Measurements from ENCODE around the gene TPSAB1. TPM values are rescaled to one million over a fixed set of nuclear protein-coding genes. Genes with fewer than 3 reads are reported as not detected.
"Not testable (repeated sequence)": the region's sequence is repeated elsewhere in the genome, so short reads cannot be mapped to it uniquely, and the experiment has no call there.

TPSAB1 gene
- total RNA-seq, 6 donors from 2014 or later = 6.4 to 207 (median 99.8) TPM

DNA sequence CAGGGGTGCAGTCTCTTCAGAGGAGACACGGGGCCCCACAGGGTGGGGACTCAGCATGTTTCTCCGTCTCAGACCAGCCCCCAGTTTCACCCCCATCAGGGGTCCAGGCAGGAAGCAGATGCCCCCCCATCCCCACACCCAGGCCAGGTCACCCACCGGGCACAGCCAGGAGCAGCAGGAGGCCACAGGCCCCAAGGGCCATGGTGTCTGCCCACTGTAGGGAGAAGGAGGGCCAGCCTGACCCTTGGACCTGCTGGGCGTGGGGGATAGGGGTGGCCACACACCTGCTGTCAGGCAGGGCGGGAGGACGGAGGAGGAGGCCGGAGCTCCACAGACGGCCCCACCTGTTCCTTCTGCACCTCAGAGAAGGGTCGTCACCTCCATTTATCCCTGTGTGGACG is 15.5 kb upstream of the TPSAB1 start, which contains the start of gene TPSG1:
Gene TPSG1, minus strand, starts transcription at position 218 of the 401 bp plus-strand sequence. Its CDS starts 16 bp downstream, at position 202.
- TF ChIP-seq POLR2AphosphoS5 (IDR thresholded peaks at IDR 0.05) = no peak
- TF ChIP-seq EP300 (IDR thresholded peaks at IDR 0.05) = no peak
- no peak for TF ChIP-seq POLR2A (IDR thresholded peaks at IDR 0.05)
- TF ChIP-seq, protein P1, sequence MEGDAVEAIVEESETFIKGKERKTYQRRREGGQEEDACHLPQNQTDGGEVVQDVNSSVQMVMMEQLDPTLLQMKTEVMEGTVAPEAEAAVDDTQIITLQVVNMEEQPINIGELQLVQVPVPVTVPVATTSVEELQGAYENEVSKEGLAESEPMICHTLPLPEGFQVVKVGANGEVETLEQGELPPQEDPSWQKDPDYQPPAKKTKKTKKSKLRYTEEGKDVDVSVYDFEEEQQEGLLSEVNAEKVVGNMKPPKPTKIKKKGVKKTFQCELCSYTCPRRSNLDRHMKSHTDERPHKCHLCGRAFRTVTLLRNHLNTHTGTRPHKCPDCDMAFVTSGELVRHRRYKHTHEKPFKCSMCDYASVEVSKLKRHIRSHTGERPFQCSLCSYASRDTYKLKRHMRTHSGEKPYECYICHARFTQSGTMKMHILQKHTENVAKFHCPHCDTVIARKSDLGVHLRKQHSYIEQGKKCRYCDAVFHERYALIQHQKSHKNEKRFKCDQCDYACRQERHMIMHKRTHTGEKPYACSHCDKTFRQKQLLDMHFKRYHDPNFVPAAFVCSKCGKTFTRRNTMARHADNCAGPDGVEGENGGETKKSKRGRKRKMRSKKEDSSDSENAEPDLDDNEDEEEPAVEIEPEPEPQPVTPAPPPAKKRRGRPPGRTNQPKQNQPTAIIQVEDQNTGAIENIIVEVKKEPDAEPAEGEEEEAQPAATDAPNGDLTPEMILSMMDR (IDR thresholded peaks at IDR 0.05) = no peak
- 53 to 67% methylated on average over 10 of the region's 10 CpGs for WGBS, 2 donors
- H3K27ac ChIP-seq = no peak within 1 kb of the TSS
- DNase-seq (peak in 1 of 2 donors; percentile 66), ATAC-seq (ENCODE audit: low FRiP score in 2 of 2) (no peak)
- H3K27me3 ChIP-seq = no peaks in the 10 kb centered on the region
- no peak within 1 kb of the TSS for H3K4me3 ChIP-seq
- no peaks in the 10 kb centered on the region for H3K9me3 ChIP-seq
- no peaks in the 10 kb centered on the region for H3K4me1 ChIP-seq
- H3K36me3 ChIP-seq = no peaks in the 10 kb centered on the region

DNA sequence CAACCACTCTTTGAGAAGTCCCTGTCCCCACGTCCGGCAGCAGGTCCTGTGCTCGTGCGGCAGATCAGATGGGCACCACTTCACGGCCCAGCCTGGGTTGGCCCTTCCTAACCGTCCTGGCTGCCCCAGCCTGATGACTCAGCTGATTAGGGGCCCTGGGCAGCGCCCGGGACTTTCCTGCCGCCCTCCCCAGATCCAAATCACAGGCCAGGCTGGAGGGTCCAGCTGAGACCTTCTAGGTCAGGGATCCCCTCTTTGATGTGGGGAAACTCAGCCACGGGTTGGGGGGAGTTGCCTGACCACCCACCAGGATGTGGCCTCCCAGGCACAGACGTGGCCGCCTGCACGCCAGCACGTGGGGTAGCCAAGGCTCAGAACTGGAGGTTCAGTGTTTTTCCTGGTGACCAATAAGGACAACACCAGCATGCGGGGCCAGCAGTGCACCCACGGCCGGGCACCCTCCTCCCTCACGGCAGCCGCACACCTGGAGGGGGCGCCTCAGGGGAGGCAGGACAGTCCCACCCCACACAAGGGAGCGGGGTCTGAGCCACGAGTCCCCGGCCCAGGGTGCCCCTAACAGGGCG is 14.7 kb upstream of the TPSAB1 start:
- H3K4me1 ChIP-seq; H3K27me3 ChIP-seq; H3K4me3 ChIP-seq; ATAC-seq (ENCODE audit: low FRiP score in 2 of 2); H3K36me3 ChIP-seq; H3K27ac ChIP-seq; H3K9me3 ChIP-seq: not testable (repeated sequence)
- DNase-seq = peak in 1 of 2 donors; percentile 83
- 37 to 52% methylated on average over 7 to 15 of the region's 24 CpGs for WGBS, 2 donors

DNA sequence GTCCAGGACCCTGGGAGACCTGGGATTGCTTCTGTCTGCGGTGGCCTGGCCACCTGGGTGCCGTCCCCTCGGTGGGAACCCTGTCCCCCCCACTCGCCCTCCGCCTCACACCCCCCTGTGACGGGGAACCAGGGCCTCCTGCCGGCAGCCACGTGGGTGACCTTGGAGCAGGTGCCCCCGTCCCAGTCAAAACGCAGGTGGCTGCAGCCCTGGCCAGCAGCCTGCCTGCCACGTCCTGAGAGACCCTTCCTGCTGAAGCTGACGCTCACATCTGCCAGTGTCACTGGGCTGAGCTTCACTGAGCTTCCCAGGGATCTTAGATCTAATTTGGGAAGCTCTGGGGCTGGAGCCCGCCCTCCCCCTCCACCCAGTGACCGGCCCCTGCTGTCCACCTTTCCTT is 13.8 kb upstream of the TPSAB1 start:
- H3K27ac ChIP-seq; ATAC-seq (ENCODE audit: low FRiP score in 2 of 2); H3K9me3 ChIP-seq; H3K36me3 ChIP-seq; H3K4me1 ChIP-seq; H3K27me3 ChIP-seq; H3K4me3 ChIP-seq: not testable (repeated sequence)
- DNase-seq = peak in 1 of 2 donors; percentile 61
- WGBS, 2 donors = 32 to 36% methylated on average over 4 to 9 of the region's 14 CpGs

DNA sequence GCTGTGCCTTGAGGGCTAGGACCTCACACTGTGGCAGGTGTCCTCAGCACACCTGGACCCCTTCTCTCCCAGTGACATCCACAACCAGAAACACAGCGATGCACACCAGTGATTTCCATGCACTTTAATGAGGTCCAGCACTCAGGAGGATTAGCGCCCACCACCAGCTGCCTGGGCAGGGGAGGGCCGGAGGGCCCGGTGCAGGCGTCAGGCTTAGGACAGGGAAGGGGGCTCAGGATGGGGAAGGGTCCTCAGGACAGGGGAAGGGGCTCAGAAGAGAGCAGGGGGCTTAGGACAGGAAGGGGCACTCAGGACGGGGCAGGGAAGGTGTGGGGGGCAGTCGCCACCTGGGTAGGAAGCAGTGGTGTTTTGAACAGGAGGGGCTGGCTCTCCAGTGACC is 12.3 kb upstream of the TPSAB1 start:
- WGBS, 2 donors = 60 to 63% methylated on average over 5 of the region's 7 CpGs
- not testable (repeated sequence) for H3K27me3 ChIP-seq, H3K36me3 ChIP-seq, H3K27ac ChIP-seq, H3K9me3 ChIP-seq, H3K4me3 ChIP-seq, H3K4me1 ChIP-seq
- peak in 1 of 2 donors; percentile 58 for DNase-seq
- peak in 1 of 2 donors; percentile 12 for ATAC-seq (ENCODE audit: low FRiP score in 2 of 2)

DNA sequence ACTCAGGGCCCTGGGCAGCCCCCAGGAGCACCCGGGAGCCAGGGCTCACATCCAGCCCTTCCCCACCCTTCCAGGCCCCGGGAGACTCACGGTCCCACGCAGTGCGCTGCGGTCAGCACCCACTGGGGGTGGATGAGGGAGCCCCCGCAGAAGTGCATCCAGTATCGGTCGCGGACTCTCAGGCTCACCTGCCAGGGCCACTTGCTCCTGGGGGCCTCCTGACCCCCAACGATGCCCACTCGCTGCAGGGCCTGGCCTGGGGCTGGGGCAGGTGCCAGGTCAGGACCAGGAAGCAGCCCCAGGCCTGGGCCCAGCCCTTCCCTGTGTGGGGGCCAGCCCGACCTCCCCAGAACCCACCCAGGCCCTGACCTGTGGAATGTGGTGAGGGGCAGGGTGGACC is 11.0 kb upstream of the TPSAB1 start:
- H3K36me3 ChIP-seq; ATAC-seq (ENCODE audit: low FRiP score in 2 of 2); H3K27ac ChIP-seq; H3K4me3 ChIP-seq; H3K4me1 ChIP-seq; H3K27me3 ChIP-seq; H3K9me3 ChIP-seq: not testable (repeated sequence)
- WGBS, 2 donors = no CpG with 5 or more reads among the region's 13 CpGs
- peak in 1 of 2 donors; percentile 27 for DNase-seq

DNA sequence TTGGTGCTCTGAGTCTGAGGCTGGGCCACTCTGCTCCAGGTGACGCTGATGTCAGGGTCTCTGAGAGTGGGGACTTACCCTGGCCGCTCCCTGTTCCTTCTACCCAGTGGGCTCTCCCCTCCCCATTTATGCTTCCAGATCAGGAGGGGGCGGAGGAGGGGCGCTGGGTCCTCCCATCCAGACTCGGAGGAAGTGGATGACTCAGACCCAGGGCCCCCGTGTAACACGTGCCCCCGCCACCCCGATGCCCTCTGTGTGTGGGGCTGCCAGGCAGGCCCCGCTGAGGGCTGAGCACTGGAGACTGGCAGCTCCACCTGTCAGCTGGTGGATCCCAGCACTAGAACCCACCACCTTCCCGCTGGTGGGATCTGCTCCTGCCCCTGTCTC is 10.4 kb upstream of the TPSAB1 start, which contains the start of gene TPSB2:
Gene TPSB2, minus strand, starts transcription at position 101 of the 387 bp plus-strand sequence. CDS start 233 bp downstream, outside the sequence.
- not testable (repeated sequence) for DNase-seq; H3K27ac ChIP-seq; H3K4me3 ChIP-seq; H3K9me3 ChIP-seq; H3K27me3 ChIP-seq; H3K36me3 ChIP-seq; H3K4me1 ChIP-seq; ATAC-seq (ENCODE audit: low FRiP score in 2 of 2)
- WGBS, 2 donors = no CpG with 5 or more reads among the region's 11 CpGs

DNA sequence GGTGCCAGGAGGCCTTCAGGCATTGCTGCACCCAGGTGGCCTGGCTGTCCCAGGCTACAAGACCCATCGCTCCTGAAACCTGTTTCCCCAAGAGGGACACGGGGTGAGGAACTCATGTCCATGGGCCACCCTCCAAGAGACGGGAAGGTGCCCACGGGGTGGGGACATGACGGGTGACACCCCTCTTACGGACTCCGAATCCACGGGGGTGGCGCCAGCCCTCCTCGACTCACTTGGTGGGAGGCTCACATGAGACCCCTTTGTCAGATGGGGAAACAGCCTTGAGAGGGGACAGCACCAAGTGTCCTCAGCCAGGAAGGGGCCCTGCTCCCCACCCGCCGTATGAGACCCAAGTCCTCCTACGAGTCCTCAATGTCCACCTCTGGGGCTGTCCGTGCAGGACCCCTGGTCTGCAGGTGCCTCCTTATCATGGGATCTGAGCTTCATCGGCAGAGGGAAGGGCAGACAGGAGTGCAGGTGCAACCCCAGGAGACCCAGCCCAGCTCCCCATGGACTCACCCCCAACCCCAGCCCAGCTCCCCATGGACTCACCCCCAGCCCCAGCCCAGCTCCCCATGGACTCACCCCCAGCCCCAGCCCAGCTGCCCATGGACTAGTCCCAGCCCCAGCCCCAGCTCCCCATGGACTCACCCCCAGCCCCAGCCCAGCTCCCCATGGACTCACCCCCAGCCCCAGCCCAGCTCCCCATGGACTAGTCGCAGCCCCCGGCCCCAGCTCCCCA is 9.9 kb upstream of the TPSAB1 start:
- not testable (repeated sequence) for H3K36me3 ChIP-seq; ATAC-seq (ENCODE audit: low FRiP score in 2 of 2)
- WGBS, 2 donors = 61 to 80% methylated on average over 6 to 15 of the region's 17 CpGs

DNA sequence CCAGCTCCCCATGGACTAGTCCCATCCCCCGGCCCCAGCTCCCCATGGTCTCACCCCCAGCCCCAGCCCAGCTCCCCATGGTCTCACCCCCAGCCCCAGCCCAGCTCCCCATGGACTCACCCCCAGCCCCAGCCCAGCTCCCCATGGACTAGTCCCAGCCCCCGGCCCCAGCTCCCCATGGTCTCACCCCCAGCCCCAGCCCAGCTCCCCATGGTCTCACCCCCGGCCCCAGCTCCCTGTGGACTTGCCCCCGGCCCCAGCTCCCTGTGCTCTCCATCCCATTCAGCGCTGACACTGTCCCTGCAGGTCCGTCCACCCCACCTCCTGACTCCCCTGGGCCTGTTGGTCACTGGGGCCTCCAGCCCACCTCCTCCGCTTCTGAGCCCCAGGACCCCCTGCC is 9.2 kb upstream of the TPSAB1 start:
- not testable (repeated sequence) for ATAC-seq (ENCODE audit: low FRiP score in 2 of 2); H3K4me3 ChIP-seq; H3K9me3 ChIP-seq; H3K4me1 ChIP-seq; H3K27me3 ChIP-seq; H3K36me3 ChIP-seq; H3K27ac ChIP-seq
- no CpG with 5 or more reads among the region's 7 CpGs for WGBS, 2 donors
- DNase-seq = peak in 1 of 2 donors; percentile 33

More for the DNA sequence above, 9.9 kb upstream of the TPSAB1 start:
- not testable (repeated sequence) for H3K4me3 ChIP-seq, H3K27me3 ChIP-seq, H3K4me1 ChIP-seq, H3K9me3 ChIP-seq, H3K27ac ChIP-seq
- peak in 1 of 2 donors; percentile 47 for DNase-seq

DNA sequence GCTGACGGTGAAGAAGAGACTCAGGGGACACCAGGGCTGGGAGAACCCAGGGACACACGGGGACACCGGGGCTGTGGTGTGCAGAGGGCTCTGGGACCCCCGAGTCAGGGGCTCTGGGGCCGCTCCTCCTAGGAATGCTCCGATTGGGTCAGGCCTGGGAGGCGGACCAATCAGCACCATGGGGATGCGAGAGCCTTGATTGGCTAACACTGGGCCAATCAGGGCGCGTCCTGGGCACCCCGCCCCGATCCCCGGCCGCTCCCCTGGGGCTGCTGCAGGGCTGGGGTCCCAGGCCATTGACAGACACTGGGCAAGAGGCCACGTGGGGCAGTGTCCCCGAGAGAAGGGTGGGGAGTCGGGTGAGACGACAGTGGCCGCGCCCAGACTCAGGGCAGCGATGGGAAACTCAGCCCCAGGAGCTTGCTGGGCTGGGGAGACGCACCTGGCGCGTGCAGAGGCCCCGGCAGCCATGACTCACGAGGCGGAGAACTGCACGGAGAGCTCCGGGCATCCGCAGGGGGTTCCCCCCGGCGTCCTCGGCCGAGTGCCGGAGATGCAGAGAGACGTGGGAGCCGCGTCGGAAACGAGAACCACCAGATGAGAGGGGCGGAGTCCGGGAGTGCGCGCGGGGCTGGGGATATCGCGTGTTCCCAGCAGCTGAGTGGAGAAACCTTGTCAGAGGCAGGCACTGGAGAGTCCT is 8.3 kb upstream of the TPSAB1 start:
- H3K4me3 ChIP-seq, H3K27me3 ChIP-seq, DNase-seq, H3K4me1 ChIP-seq, H3K36me3 ChIP-seq, H3K27ac ChIP-seq, H3K9me3 ChIP-seq: not testable (repeated sequence)
- no CpG with 5 or more reads among the region's 47 CpGs for WGBS, 2 donors
- peak in 1 of 2 donors; percentile 18 for ATAC-seq (ENCODE audit: low FRiP score in 2 of 2)

DNA sequence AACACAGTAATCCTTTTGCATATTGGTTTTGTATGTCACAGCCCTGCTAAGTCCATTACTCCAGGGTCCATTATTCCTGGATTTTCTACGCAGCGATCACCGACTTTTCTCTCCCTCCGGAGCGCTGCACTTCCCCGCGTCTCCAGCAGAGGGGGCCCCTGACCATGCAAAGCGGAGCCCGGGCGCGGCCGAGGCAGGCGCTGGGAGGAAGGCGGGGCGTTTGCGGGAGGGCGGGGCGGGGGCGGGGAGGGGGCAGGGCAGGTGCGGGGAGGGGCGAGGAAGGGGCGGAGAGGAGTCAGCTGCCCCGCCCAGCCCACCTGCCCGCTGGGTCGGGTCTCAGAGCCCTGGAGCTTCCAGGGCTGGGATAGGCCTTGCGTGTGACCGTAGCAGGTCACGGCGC is 3.8 kb upstream of the TPSAB1 start:
- no CpG with 5 or more reads among the region's 29 CpGs for WGBS, 2 donors
- peak; percentile 42 to 72 for ATAC-seq (ENCODE audit: low FRiP score in 2 of 2)
- H3K4me1 ChIP-seq, H3K4me3 ChIP-seq, H3K27ac ChIP-seq, H3K27me3 ChIP-seq, DNase-seq, H3K36me3 ChIP-seq, H3K9me3 ChIP-seq: not testable (repeated sequence)

Data from upper lobe of left lung (tissue), 6 donors.